Common myeloid progenitor, CD34-positive (primary cell): ENCODE data around the gene CYP1B1. TPM values are rescaled to one million over a fixed set of nuclear protein-coding genes. Genes with fewer than 3 reads are reported as not detected.

ENCODE experiments used
- CTCF ChIA-PET: fragments of 350-600 bp; sonication (Branson Sonifier 250); formaldehyde crosslinking; loops from one replicate; lab custom pipeline; 2021; ENCODE audit warnings: antibody characterized with exemption; lab: Charles Lee
- POLR2A ChIA-PET: fragments of 350-600 bp; sonication (Branson Sonifier 250); formaldehyde crosslinking; loops from one replicate; lab custom pipeline; 2021; ENCODE audit warnings: antibody characterized with exemption; lab: Charles Lee
- DNase-seq, 3 donors: peaks; one replicate each; pipeline versions ENCODE4 v3.0.0 to v3.0.0-alpha.2; 2013
- H3K27ac ChIP-seq, 2 experiments: 1 replicate in 1 of 2; 2 replicates in 1 of 2; pipeline ENCODE4 v1.7.0; 2013; ENCODE audit warnings: inconsistent platforms in 2 of 2, low read length in 2 of 2, mild to moderate bottlenecking in 2 of 2, low read depth in 1 of 2, moderate library complexity in 1 of 2; ENCODE audit not compliant: severe bottlenecking in 2 of 2, insufficient read depth in 1 of 2, poor library complexity in 1 of 2
- H3K27me3 ChIP-seq, 5 experiments: replicated peaks in 2 of 5; 1 replicate in 3 of 5; 2 replicates in 2 of 5; pipeline versions ENCODE4 v1.6.1 to v1.7.0; 2013; ENCODE audit warnings: low read length in 4 of 5, mild to moderate bottlenecking in 2 of 5, moderate library complexity in 2 of 5, inconsistent platforms in 1 of 5; ENCODE audit not compliant: insufficient read depth in 5 of 5, control insufficient read depth in 4 of 5
- H3K36me3 ChIP-seq, 4 experiments: 1 replicate in 2 of 4; 2 replicates in 2 of 4; pipeline versions ENCODE4 v1.6.1 to v1.7.0; 2013; ENCODE audit warnings: low read length in 3 of 4, control low read depth in 1 of 4, mild to moderate bottlenecking in 1 of 4; ENCODE audit not compliant: control insufficient read depth in 4 of 4, insufficient read depth in 4 of 4
- H3K4me1 ChIP-seq, 4 experiments: 1 replicate in 3 of 4; 2 replicates in 1 of 4; pipeline versions ENCODE4 v1.6.1 to v1.7.1; 2013; ENCODE audit warnings: low read length in 3 of 4, mild to moderate bottlenecking in 3 of 4, control low read depth in 1 of 4, inconsistent platforms in 1 of 4, moderate library complexity in 1 of 4; ENCODE audit not compliant: control insufficient read depth in 4 of 4, insufficient read depth in 4 of 4; ENCODE audit errors: control extremely low read depth in 1 of 4
- H3K4me3 ChIP-seq, 7 experiments: 1 replicate in 4 of 7; 2 replicates in 3 of 7; pipeline versions ENCODE4 v1.5.1 to v1.7.0; 2013; ENCODE audit warnings: mild to moderate bottlenecking in 7 of 7, low read length in 6 of 7, moderate library complexity in 6 of 7, inconsistent platforms in 2 of 7, low read depth in 2 of 7, control low read depth in 1 of 7; ENCODE audit not compliant: insufficient read depth in 4 of 7, control insufficient read depth in 1 of 7; ENCODE audit errors: extremely low read depth in 1 of 7
- H3K9me3 ChIP-seq, 5 experiments: 1 replicate in 4 of 5; 2 replicates in 1 of 5; pipeline versions ENCODE4 v1.6.1 to v1.7.1; 2013; ENCODE audit warnings: low read length in 4 of 5, mild to moderate bottlenecking in 2 of 5, inconsistent platforms in 1 of 5, low read depth in 1 of 5, moderate library complexity in 1 of 5; ENCODE audit not compliant: control insufficient read depth in 4 of 5, insufficient read depth in 2 of 5; ENCODE audit errors: control extremely low read depth in 1 of 5
- WGBS: methylation state at CpG from one replicate; pipeline ENCODE4 v1.1.5; 2013; ENCODE audit not compliant: insufficient coverage; 5-methylcytosine and 5-hydroxymethylcytosine counted together
- polyA plus RNA-seq: library from polyadenylated mRNA; unstranded; fragments of 120-200 nt; gene quantifications from one replicate; pipeline ENCODE4 v1.2.1, GENCODE V29; 2013

Gene CYP1B1
- 0.61 TPM for polyA plus RNA-seq

- WGBS, result 2% methylated on average over 39 of the region's 46 CpGs
- CTCF ChIA-PET, result interaction anchor here (0.7 to 1.5 kb wide), 5 partner anchors 17 to 679 kb away, joined by 3 to 4 read pairs (median 3); no protein-coding TSS in a partner anchor
- Histone ChIP-seq H3K9me3 (peaks cover 0 to 7% (median 0%) of the 10 kb centered on the region in 5 experiments), H3K4me1 (peaks cover 2 to 50% (median 40%) of the 10 kb centered on the region in 4 experiments), H3K27me3 (peaks cover 12 to 98% (median 54%) of the 10 kb centered on the region in 5 experiments), H3K27ac (no peak within 1 kb of the TSS), H3K4me3 (peak within 1 kb of the TSS; percentile 6 to 74 (median 61)), H3K36me3 (peaks cover 0 to 4% (median 0%) of the 10 kb centered on the region in 4 experiments)
- POLR2A ChIA-PET, result no interaction called here
- peak in 1 of 3 donors; percentile 35 for DNase-seq
Observed at GRCh38 chr2:38075507-38076151, at the start of gene CYP1B1. CYP1B1 (minus strand) TSS chr2:38076151; CDS start chr2:38075388, 763 bp downstream.

GRCh38 chr2:38125007-38125406 lies 49.1 kb upstream of the CYP1B1 start:
- DNase-seq, result no peak
- H3K4me1 ChIP-seq, result peaks cover 0 to 17% (median 2%) of the 10 kb centered on the region in 4 experiments
- H3K27me3 ChIP-seq, result peaks cover 0 to 7% (median 0%) of the 10 kb centered on the region in 5 experiments
- peaks cover 0 to 16% (median 7%) of the 10 kb centered on the region in 5 experiments for H3K9me3 ChIP-seq
- H3K36me3 ChIP-seq, result no peaks in the 10 kb centered on the region
- H3K4me3 ChIP-seq, result no peak overlapping the region
- WGBS, result 96% methylated on average over 4 of the region's 5 CpGs
- ChIA-PET CTCF (no interaction called here), POLR2A (no interaction called here)
- no peak overlapping the region for H3K27ac ChIP-seq

- ChIA-PET CTCF (no interaction called here), POLR2A (no interaction called here)
- no peak for DNase-seq
- Histone ChIP-seq H3K27me3 (peaks cover 0 to 7% (median 0%) of the 10 kb centered on the region in 5 experiments), H3K4me3 (no peak overlapping the region), H3K36me3 (no peaks in the 10 kb centered on the region), H3K9me3 (peaks cover 0 to 16% (median 7%) of the 10 kb centered on the region in 5 experiments), H3K27ac (no peak overlapping the region), H3K4me1 (peaks cover 0 to 6% (median 0%) of the 10 kb centered on the region in 4 experiments)
- WGBS, result 100% methylated on average over 1 of the region's 1 CpG
Observed at GRCh38 chr2:38123911-38124310, 48.0 kb upstream of the CYP1B1 start.

DNA sequence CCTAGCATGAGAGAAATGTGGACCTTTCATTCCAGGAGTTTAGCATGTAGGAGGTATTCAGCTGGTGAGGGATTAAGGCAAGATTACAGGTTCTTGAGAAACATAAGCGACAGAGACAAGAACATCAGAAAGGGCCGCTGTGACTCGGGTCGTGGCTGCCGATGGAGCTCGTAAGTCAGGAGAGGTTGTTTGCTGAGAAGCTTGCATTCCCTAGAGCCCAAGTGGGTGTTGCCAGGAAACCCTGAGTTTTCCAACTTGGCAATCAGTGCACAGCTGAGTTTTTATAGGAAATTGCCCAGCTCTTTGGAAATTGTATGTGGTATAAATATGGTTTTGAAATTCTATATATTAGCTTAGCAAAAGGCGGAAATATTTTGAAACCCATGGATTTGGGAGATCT lies 46.4 kb upstream of the CYP1B1 start:
- H3K36me3 ChIP-seq, result no peaks in the 10 kb centered on the region
- DNase-seq, result no peak
- H3K9me3 ChIP-seq, result peaks cover 0 to 12% (median 5%) of the 10 kb centered on the region in 5 experiments
- ChIA-PET POLR2A (no interaction called here), CTCF (interaction anchor here (1.2 to 1.5 kb wide), 2 partner anchors 9 to 27 kb away, joined by 3 to 6 read pairs; no protein-coding TSS in a partner anchor)
- no peak overlapping the region for H3K4me3 ChIP-seq
- H3K27ac ChIP-seq, result no peak overlapping the region
- H3K27me3 ChIP-seq, result peaks cover 0 to 7% (median 0%) of the 10 kb centered on the region in 5 experiments
- WGBS, result 92% methylated on average over 2 of the region's 7 CpGs
- H3K4me1 ChIP-seq, result no peaks in the 10 kb centered on the region

DNA sequence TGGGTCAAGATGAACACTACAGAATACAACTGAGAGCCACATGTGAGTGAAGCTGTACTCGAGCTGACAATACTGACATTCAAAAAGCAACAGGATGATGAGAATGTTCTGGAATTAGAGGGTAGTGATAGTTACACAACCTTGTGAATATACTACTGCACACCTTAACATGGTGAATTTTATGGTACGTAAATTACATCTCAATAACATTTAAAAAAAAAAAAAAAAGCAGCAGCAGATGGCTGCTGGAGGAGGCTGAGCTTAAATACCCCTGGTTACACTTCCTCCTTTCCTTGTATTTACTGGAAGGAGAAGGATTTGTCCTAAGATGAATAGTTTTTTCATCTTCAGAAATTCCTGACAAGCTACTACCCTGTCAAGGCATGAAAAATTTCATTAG lies 45.5 kb upstream of the CYP1B1 start:
- H3K36me3 ChIP-seq, result no peaks in the 10 kb centered on the region
- POLR2A ChIA-PET, result interaction anchor here (0.6 kb wide), 1 partner anchor 15 kb away, joined by 3 read pairs; no protein-coding TSS in a partner anchor
- CTCF ChIA-PET, result interaction anchor here (1.2 kb wide), 1 partner anchor 9 kb away, joined by 3 read pairs; no protein-coding TSS in a partner anchor
- H3K27ac ChIP-seq, result no peak overlapping the region
- peaks cover 0 to 7% (median 0%) of the 10 kb centered on the region in 5 experiments for H3K27me3 ChIP-seq
- DNase-seq, result no peak
- no CpG with 5 or more reads among the region's 2 CpGs for WGBS
- H3K4me1 ChIP-seq, result no peaks in the 10 kb centered on the region
- H3K4me3 ChIP-seq, result no peak overlapping the region
- H3K9me3 ChIP-seq, result peaks cover 0 to 5% (median 2%) of the 10 kb centered on the region in 5 experiments

GRCh38 chr2:38120829-38121228 lies 44.9 kb upstream of the CYP1B1 start:
- POLR2A ChIA-PET, result no interaction called here
- H3K9me3 ChIP-seq, result no peaks in the 10 kb centered on the region
- DNase-seq, result no peak
- peaks cover 0 to 3% (median 0%) of the 10 kb centered on the region in 4 experiments for H3K4me1 ChIP-seq
- 89% methylated on average over 3 of the region's 5 CpGs for WGBS
- no peak overlapping the region for H3K27ac ChIP-seq
- CTCF ChIA-PET, result no interaction called here
- H3K36me3 ChIP-seq, result no peaks in the 10 kb centered on the region
- H3K4me3 ChIP-seq, result no peak overlapping the region
- H3K27me3 ChIP-seq, result peaks cover 0 to 7% (median 0%) of the 10 kb centered on the region in 5 experiments

DNA sequence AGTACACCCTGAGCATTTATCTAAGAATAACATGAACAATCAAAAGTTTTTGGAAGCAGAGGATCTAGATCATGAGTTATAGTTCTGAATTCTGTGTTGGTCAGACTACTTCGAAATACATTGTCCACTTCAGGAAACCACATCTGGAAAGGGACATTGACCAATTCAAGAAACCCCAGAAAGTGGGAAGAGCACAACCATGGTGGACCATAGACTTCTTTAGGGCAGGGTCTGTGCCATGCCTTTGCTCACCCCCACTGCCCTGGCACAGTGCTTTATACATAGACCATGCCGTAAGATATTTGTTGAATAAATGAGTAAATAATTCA lies 44.3 kb upstream of the CYP1B1 start:
- 86% methylated on average over 1 of the region's 2 CpGs for WGBS
- H3K27me3 ChIP-seq, result peaks cover 0 to 7% (median 0%) of the 10 kb centered on the region in 5 experiments
- no peak for DNase-seq
- no peak overlapping the region for H3K27ac ChIP-seq
- no peak overlapping the region for H3K4me3 ChIP-seq
- POLR2A ChIA-PET, result no interaction called here
- no peaks in the 10 kb centered on the region for H3K9me3 ChIP-seq
- CTCF ChIA-PET, result no interaction called here
- peaks cover 0 to 9% (median 0%) of the 10 kb centered on the region in 4 experiments for H3K4me1 ChIP-seq
- H3K36me3 ChIP-seq, result no peaks in the 10 kb centered on the region
